ENCODE results near the gene TCF7L2.

Gene TCF7L2

GRCh38 chr10:113207924-113208323 is 257.9 kb downstream of the TCF7L2 start:
- no peak for DNase-seq

GRCh38 chr10:113213035-113213434 is 263.0 kb downstream of the TCF7L2 start:
- DNase-seq = no peak

- DNase-seq = no peak
Observed at GRCh38 chr10:113214331-113214730, 264.3 kb downstream of the TCF7L2 start.

- no peak for DNase-seq
Observed at GRCh38 chr10:113216102-113216501, 266.1 kb downstream of the TCF7L2 start.

Measured in NCI-H69 (cell line).